Gastrocnemius medialis (tissue), 4 donors: Measurements from ENCODE around the gene DYRK1A. TPM values are rescaled to one million over a fixed set of nuclear protein-coding genes. Genes with fewer than 3 reads are reported as not detected.

ENCODE experiments used
- ATAC-seq, 2 donors: fragments of 150-250 bp; one replicate each; pipeline ENCODE4 v1.9.1; 2016
- DNase-seq, 2 donors: peaks; one replicate each; pipeline ENCODE4 v3.0.0-alpha.2; 2019
- H3K27ac ChIP-seq, 4 donors: fragments of 200-600 bp; sonication (generic); 1 replicate in 1 of 4; 2 replicates in 3 of 4; pipeline ENCODE4 v1.5.1; 2016 to 2018; ENCODE audit warnings: mild to moderate bottlenecking in 2 of 4, moderate library complexity in 1 of 4
- H3K27me3 ChIP-seq, 3 donors: fragments of 200-600 bp; sonication (generic) in 2 of 3; 1 replicate in 1 of 3; 2 replicates in 2 of 3; pipeline versions ENCODE4 v1.5.1 to v1.6.0; 2016 to 2019; ENCODE audit warnings: mild to moderate bottlenecking in 1 of 3, moderate library complexity in 1 of 3
- H3K36me3 ChIP-seq, 2 donors: fragments of 200-600 bp; sonication (generic) in 1 of 2; one replicate each; pipeline ENCODE4 v1.5.1; 2017 to 2018
- H3K4me1 ChIP-seq, 2 donors: fragments of 200-600 bp; sonication (generic) in 1 of 2; one replicate each; pipeline ENCODE4 v1.5.1; 2016 to 2017; ENCODE audit warnings: mild to moderate bottlenecking in 2 of 2
- H3K4me3 ChIP-seq, 4 donors: fragments of 200-600 bp; sonication (generic) in 3 of 4; 1 replicate in 1 of 4; 2 replicates in 3 of 4; pipeline ENCODE4 v1.5.1; 2016 to 2019; ENCODE audit warnings: mild to moderate bottlenecking in 2 of 4
- H3K9me3 ChIP-seq, 3 donors: fragments of 200-600 bp; sonication (generic) in 2 of 3; 1 replicate in 1 of 3; 2 replicates in 2 of 3; pipeline ENCODE4 v1.5.1; 2016 to 2019
- POLR2A ChIP-seq, 2 donors: fragments of 450-650 bp; IDR thresholded peaks; one replicate each; pipeline ENCODE4 v1.6.1; 2017; ENCODE audit warnings: antibody characterized with exemption in 2 of 2, mild to moderate bottlenecking in 2 of 2, moderate library complexity in 2 of 2
- in situ Hi-C, 4 donors: fragments of 200-750 bp; cut with MboI; loops; one replicate each; pipeline versions ENCODE4 v1.15.0 to v1.8.0; 2017; ENCODE audit warnings: low sequenced_read_pairs in 4 of 4
- intact Hi-C: fragments of 100-400 bp; cut with DNase I; formaldehyde crosslinking; loops from one replicate; pipeline ENCODE4 v1.15.1; 2023; ENCODE audit warnings: low total_unique reads
- total RNA-seq, 4 donors: library from RNA; depleted of rRNA; stranded (reverse); fragments of >200 nt; gene quantifications; one replicate each; pipeline versions ENCODE4 v1.1.0 to v1.2.3, GENCODE V29; 2016
- TF ChIP-seq, protein P1 (sequence below), 5 experiments: fragments of 450-650 bp in 3 of 5; fragments of 200-600 bp in 2 of 5; sonication (generic) in 2 of 5; IDR thresholded peaks in 4 of 5; conservative IDR thresholded peaks in 1 of 5; 1 replicate in 4 of 5; 2 replicates in 1 of 5; pipeline ENCODE4 v1.5.1; 2016 to 2019; ENCODE audit warnings: antibody characterized with exemption in 5 of 5, mild to moderate bottlenecking in 3 of 5, moderate library complexity in 3 of 5

The DYRK1A gene
- total RNA-seq, 4 donors from 2014 or later = 81.0 to 115 (median 95.3) TPM

DNA sequence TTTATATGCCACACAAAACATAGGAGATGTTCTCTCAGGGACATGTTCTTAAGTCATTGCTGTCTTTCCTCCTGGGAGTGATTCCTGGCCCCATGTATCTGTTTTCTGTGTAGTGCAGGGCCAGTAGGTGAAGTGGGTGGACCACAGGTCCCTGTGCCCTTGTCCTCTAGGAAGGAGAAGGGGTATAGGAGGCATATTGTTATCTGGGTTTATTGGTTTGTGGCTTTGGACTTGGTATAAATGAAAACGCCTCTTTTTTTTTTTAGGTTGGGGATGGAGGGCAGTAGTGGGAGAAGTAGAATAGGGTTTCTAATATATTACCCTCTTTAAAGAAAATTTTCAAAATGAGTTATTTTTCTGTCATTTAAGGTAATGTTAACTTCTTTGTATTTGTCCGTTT, 29.4 kb downstream of the DYRK1A start:
- ATAC-seq = no peak
- TF ChIP-seq, protein P1, sequence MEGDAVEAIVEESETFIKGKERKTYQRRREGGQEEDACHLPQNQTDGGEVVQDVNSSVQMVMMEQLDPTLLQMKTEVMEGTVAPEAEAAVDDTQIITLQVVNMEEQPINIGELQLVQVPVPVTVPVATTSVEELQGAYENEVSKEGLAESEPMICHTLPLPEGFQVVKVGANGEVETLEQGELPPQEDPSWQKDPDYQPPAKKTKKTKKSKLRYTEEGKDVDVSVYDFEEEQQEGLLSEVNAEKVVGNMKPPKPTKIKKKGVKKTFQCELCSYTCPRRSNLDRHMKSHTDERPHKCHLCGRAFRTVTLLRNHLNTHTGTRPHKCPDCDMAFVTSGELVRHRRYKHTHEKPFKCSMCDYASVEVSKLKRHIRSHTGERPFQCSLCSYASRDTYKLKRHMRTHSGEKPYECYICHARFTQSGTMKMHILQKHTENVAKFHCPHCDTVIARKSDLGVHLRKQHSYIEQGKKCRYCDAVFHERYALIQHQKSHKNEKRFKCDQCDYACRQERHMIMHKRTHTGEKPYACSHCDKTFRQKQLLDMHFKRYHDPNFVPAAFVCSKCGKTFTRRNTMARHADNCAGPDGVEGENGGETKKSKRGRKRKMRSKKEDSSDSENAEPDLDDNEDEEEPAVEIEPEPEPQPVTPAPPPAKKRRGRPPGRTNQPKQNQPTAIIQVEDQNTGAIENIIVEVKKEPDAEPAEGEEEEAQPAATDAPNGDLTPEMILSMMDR (IDR thresholded peaks at IDR 0.05 in 4 of 5, conservative IDR thresholded peaks at IDR 0.05 in 1 of 5) = no peak
- no peak for TF ChIP-seq POLR2A (IDR thresholded peaks at IDR 0.05)
- peaks cover 82 to 98% of the 10 kb centered on the region in 2 donors for H3K4me1 ChIP-seq
- no peaks in the 10 kb centered on the region for H3K27me3 ChIP-seq
- H3K36me3 ChIP-seq = no peaks in the 10 kb centered on the region
- H3K9me3 ChIP-seq = no peaks in the 10 kb centered on the region
- H3K4me3 ChIP-seq = no peak overlapping the region
- in situ Hi-C loops (no loop called here), intact Hi-C loops (no loop called here)
- no peak for DNase-seq
- H3K27ac ChIP-seq = no peak overlapping the region

GRCh38 chr21:37396855-37397254, 30.3 kb downstream of the DYRK1A start:
- Histone ChIP-seq H3K27ac (peak overlapping the region in 3 of 4 donors; percentile 6 to 27 (median 19)), H3K36me3 (no peaks in the 10 kb centered on the region), H3K9me3 (no peaks in the 10 kb centered on the region), H3K4me1 (peaks cover 73 to 89% of the 10 kb centered on the region in 2 donors), H3K4me3 (no peak overlapping the region), H3K27me3 (no peaks in the 10 kb centered on the region)
- intact Hi-C loops (no loop called here), in situ Hi-C loops (no loop called here)
- ATAC-seq (no peak), DNase-seq (no peak)
- TF ChIP-seq, protein P1 (IDR thresholded peaks at IDR 0.05 in 4 of 5, conservative IDR thresholded peaks at IDR 0.05 in 1 of 5) = no peak
- no peak for TF ChIP-seq POLR2A (IDR thresholded peaks at IDR 0.05)

DNA sequence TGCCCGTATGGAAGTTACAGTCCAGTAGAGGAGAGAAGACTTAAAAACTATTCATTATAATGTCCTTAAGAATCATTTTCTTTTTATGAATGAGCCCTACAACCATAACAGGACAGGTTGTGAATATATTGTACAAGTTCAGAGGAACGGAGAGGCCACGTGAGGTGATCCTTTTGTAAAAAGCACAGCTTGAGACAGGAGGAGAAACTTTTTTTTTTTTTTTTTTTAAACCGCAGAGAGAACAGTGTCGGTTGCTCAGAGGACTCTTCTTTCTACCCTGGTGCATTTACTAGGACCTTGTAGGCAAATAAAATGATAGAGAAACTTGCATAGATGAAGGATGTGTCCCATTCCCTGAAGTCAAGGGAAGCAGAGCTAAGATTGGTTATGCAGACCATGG, 32.1 kb downstream of the DYRK1A start:
- Histone ChIP-seq H3K4me3 (no peak overlapping the region), H3K4me1 (peaks cover 58 to 77% of the 10 kb centered on the region in 2 donors), H3K27ac (peak overlapping the region in 1 of 4 donors; percentile 1), H3K36me3 (no peaks in the 10 kb centered on the region), H3K9me3 (no peaks in the 10 kb centered on the region), H3K27me3 (no peaks in the 10 kb centered on the region)
- DNase-seq (no peak), ATAC-seq (no peak)
- in situ Hi-C loops = no loop called here
- intact Hi-C loops = no loop called here
- TF ChIP-seq POLR2A (IDR thresholded peaks at IDR 0.05) = no peak
- TF ChIP-seq, protein P1 (IDR thresholded peaks at IDR 0.05 in 4 of 5, conservative IDR thresholded peaks at IDR 0.05 in 1 of 5) = no peak

GRCh38 chr21:37402251-37402867, 35.8 kb downstream of the DYRK1A start:
- no peak for ATAC-seq
- Histone ChIP-seq H3K27ac (no peak overlapping the region), H3K4me1 (peaks cover 61 to 80% of the 10 kb centered on the region in 2 donors), H3K9me3 (no peaks in the 10 kb centered on the region), H3K27me3 (no peaks in the 10 kb centered on the region), H3K4me3 (no peak overlapping the region), H3K36me3 (no peaks in the 10 kb centered on the region)
- no peak for DNase-seq
- TF ChIP-seq, protein P1 (IDR thresholded peaks at IDR 0.05 in 4 of 5, conservative IDR thresholded peaks at IDR 0.05 in 1 of 5) = no peak
- no peak for TF ChIP-seq POLR2A (IDR thresholded peaks at IDR 0.05)
- in situ Hi-C loops = no loop called here
- intact Hi-C loops = no loop called here

GRCh38 chr21:37405629-37406028, 39.1 kb downstream of the DYRK1A start:
- H3K4me3 ChIP-seq = no peak overlapping the region
- ATAC-seq (no peak), DNase-seq (no peak)
- intact Hi-C loops (no loop called here), in situ Hi-C loops (no loop called here)
- no peaks in the 10 kb centered on the region for H3K27me3 ChIP-seq
- H3K4me1 ChIP-seq = peaks cover 67 to 78% of the 10 kb centered on the region in 2 donors
- H3K36me3 ChIP-seq = no peaks in the 10 kb centered on the region
- no peaks in the 10 kb centered on the region for H3K9me3 ChIP-seq
- TF ChIP-seq, protein P1 (IDR thresholded peaks at IDR 0.05 in 4 of 5, conservative IDR thresholded peaks at IDR 0.05 in 1 of 5) = no peak
- H3K27ac ChIP-seq = peak overlapping the region in 1 of 4 donors; percentile 10
